HepG2 (cell line): ENCODE data around the gene GGACT. TPM values are rescaled to one million over a fixed set of nuclear protein-coding genes. Genes with fewer than 3 reads are reported as not detected.

ENCODE experiments used
- CENPX ChIP-seq: sonication (generic); formaldehyde crosslinking; IDR thresholded peaks from 2 replicates; pipeline ENCODE4 v1.9.0; 2021; ENCODE audit warnings: mild to moderate bottlenecking, missing genetic modification reagents, moderate library complexity
- GFI1 ChIP-seq: sonication (generic); formaldehyde crosslinking; IDR thresholded peaks from 2 replicates; pipeline ENCODE4 v1.5.0; 2020; ENCODE audit warnings: missing genetic modification reagents, mild to moderate bottlenecking, borderline replicate concordance
- HCFC1 ChIP-seq: fragments of 150-350 bp; IDR thresholded peaks from 2 replicates; pipeline ENCODE4 v1.6.1; 2014; ENCODE audit warnings: low read depth, low read length
- HINFP ChIP-seq: sonication (generic); formaldehyde crosslinking; IDR thresholded peaks from 2 replicates; pipeline ENCODE4 v1.4.0; 2020; ENCODE audit warnings: low read depth, mild to moderate bottlenecking, missing genetic modification reagents
- KLF12 ChIP-seq: sonication (generic); formaldehyde crosslinking; IDR thresholded peaks from 2 replicates; pipeline ENCODE4 v1.4.0; 2020; ENCODE audit warnings: missing genetic modification reagents, borderline replicate concordance
- MAF1 ChIP-seq: sonication (generic); formaldehyde crosslinking; IDR thresholded peaks from 2 replicates; pipeline ENCODE4 v1.5.0; 2020; ENCODE audit warnings: missing genetic modification reagents, borderline replicate concordance
- MAFF ChIP-seq: IDR thresholded peaks from 2 replicates; pipeline ENCODE4 v1.6.1; 2011; ENCODE audit warnings: low read depth, low read length, improper control_type of control experiment
- MED13 ChIP-seq: sonication (generic); formaldehyde crosslinking; IDR thresholded peaks from 2 replicates; pipeline ENCODE4 v1.5.0; 2020; ENCODE audit warnings: missing genetic modification reagents
- PAXIP1 ChIP-seq: sonication (generic); formaldehyde crosslinking; conservative IDR thresholded peaks from 2 replicates; pipeline ENCODE4 v1.4.0; 2020; ENCODE audit warnings: mild to moderate bottlenecking, missing genetic modification reagents, moderate library complexity
- THRA ChIP-seq: sonication (generic); formaldehyde crosslinking; IDR thresholded peaks from 2 replicates; pipeline ENCODE4 v1.4.0; 2020; ENCODE audit warnings: missing genetic modification reagents, borderline replicate concordance
- TOPORS ChIP-seq: sonication (generic); formaldehyde crosslinking; IDR thresholded peaks from 2 replicates; pipeline ENCODE4 v1.8.0; 2023; ENCODE audit warnings: mild to moderate bottlenecking, missing genetic modification reagents
- ZNF235 ChIP-seq: sonication (generic); formaldehyde crosslinking; IDR thresholded peaks from 2 replicates; pipeline ENCODE4 v1.8.1; 2023; ENCODE audit warnings: mild to moderate bottlenecking, missing genetic modification reagents, borderline replicate concordance
- ZNF367 ChIP-seq: sonication (generic); formaldehyde crosslinking; IDR thresholded peaks from 2 replicates; pipeline ENCODE4 v1.4.0; 2020; ENCODE audit warnings: missing genetic modification reagents, borderline replicate concordance
- polyA plus RNA-seq, 8 experiments: library from polyadenylated mRNA; depleted of rRNA in 3 of 8; stranded (reverse) in 7 of 8; unstranded in 1 of 8; fragments of >200 nt; fragmentation: Illumina TruSeq in 4 of 8; extraction: Trizol in 4 of 8; gene quantifications; 2 replicates each; pipeline versions ENCODE4 v1.2.1 to v1.2.3, GENCODE V29; 2011 to 2016; ENCODE audit warnings: low read depth in 4 of 8, missing spikeins in 1 of 8, mixed read lengths in 1 of 8; ENCODE audit not compliant: insufficient read depth in 1 of 8
- total RNA-seq, 5 experiments: library from RNA; depleted of rRNA; stranded (reverse); fragments of >200 nt; fragmentation: Illumina TruSeq; extraction: Trizol; gene quantifications; 2 replicates each; pipeline ENCODE4 v1.2.3, GENCODE V29; 2016; ENCODE audit warnings: low read depth in 1 of 5
- TF ChIP-seq, protein P1 (sequence below): sonication (generic); formaldehyde crosslinking; IDR thresholded peaks from 2 replicates; pipeline ENCODE4 v1.5.0; 2020; ENCODE audit warnings: mild to moderate bottlenecking, missing genetic modification reagents, moderate library complexity
- TF ChIP-seq, protein P2 (sequence below): sonication (generic); formaldehyde crosslinking; IDR thresholded peaks from 2 replicates; pipeline ENCODE4 v1.4.0; 2020; ENCODE audit warnings: missing genetic modification reagents, borderline replicate concordance

Gene GGACT
- total and polyA plus RNA-seq, 2 of the 13 experiments (the other 11 are each of a cell fraction or from before 2014, with no cell fraction given) = 1.7 to 1.9 TPM

- TF ChIP-seq THRA (CRISPR knock-in tag) (no peak), MAF1 (no peak), GFI1 (CRISPR knock-in tag) (no peak), ZNF367 (no peak), KLF12 (no peak), HINFP (no peak), TOPORS (CRISPR knock-in tag) (no peak), MAFF (peak; percentile 93), ZNF235 (CRISPR knock-in tag) (no peak), MED13 (CRISPR knock-in tag) (no peak), PAXIP1 (CRISPR knock-in tag) (no peak; the same call in 1 of the 2 replicates), CENPX (CRISPR knock-in tag) (no peak), HCFC1 (no peak)
- TF ChIP-seq, protein P1, sequence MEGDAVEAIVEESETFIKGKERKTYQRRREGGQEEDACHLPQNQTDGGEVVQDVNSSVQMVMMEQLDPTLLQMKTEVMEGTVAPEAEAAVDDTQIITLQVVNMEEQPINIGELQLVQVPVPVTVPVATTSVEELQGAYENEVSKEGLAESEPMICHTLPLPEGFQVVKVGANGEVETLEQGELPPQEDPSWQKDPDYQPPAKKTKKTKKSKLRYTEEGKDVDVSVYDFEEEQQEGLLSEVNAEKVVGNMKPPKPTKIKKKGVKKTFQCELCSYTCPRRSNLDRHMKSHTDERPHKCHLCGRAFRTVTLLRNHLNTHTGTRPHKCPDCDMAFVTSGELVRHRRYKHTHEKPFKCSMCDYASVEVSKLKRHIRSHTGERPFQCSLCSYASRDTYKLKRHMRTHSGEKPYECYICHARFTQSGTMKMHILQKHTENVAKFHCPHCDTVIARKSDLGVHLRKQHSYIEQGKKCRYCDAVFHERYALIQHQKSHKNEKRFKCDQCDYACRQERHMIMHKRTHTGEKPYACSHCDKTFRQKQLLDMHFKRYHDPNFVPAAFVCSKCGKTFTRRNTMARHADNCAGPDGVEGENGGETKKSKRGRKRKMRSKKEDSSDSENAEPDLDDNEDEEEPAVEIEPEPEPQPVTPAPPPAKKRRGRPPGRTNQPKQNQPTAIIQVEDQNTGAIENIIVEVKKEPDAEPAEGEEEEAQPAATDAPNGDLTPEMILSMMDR = peak; percentile 58
- TF ChIP-seq, protein P2, sequence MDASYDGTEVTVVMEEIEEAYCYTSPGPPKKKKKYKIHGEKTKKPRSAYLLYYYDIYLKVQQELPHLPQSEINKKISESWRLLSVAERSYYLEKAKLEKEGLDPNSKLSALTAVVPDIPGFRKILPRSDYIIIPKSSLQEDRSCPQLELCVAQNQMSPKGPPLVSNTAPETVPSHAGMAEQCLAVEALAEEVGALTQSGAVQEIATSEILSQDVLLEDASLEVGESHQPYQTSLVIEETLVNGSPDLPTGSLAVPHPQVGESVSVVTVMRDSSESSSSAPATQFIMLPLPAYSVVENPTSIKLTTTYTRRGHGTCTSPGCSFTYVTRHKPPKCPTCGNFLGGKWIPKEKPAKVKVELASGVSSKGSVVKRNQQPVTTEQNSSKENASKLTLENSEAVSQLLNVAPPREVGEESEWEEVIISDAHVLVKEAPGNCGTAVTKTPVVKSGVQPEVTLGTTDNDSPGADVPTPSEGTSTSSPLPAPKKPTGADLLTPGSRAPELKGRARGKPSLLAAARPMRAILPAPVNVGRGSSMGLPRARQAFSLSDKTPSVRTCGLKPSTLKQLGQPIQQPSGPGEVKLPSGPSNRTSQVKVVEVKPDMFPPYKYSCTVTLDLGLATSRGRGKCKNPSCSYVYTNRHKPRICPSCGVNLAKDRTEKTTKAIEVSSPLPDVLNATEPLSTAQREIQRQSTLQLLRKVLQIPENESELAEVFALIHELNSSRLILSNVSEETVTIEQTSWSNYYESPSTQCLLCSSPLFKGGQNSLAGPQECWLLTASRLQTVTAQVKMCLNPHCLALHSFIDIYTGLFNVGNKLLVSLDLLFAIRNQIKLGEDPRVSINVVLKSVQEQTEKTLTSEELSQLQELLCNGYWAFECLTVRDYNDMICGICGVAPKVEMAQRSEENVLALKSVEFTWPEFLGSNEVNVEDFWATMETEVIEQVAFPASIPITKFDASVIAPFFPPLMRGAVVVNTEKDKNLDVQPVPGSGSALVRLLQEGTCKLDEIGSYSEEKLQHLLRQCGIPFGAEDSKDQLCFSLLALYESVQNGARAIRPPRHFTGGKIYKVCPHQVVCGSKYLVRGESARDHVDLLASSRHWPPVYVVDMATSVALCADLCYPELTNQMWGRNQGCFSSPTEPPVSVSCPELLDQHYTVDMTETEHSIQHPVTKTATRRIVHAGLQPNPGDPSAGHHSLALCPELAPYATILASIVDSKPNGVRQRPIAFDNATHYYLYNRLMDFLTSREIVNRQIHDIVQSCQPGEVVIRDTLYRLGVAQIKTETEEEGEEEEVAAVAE = no peak
Measured at GRCh38 chr13:100564444-100565223, 24.0 kb downstream of the GGACT start (continued).
